Skin epidermis (tissue), 12 donors: ENCODE data around the gene PATL2.
"Not testable (repeated sequence)": the region's sequence is repeated elsewhere in the genome, so short reads cannot be mapped to it uniquely, and the experiment has no call there.

Experiments
- H3K27ac ChIP-seq, 21 experiments: fragments of 200-600 bp; sonication (generic) in 11 of 21; one replicate each; pipeline ENCODE4 v1.5.0; 2020; ENCODE audit warnings: mild to moderate bottlenecking in 3 of 21, inconsistent platforms in 2 of 21, moderate library complexity in 2 of 21
- H3K4me3 ChIP-seq, 7 experiments: fragments of 200-600 bp; sonication (generic) in 2 of 7; one replicate each; pipeline ENCODE4 v1.5.0; 2020; ENCODE audit warnings: inconsistent platforms in 2 of 7, mild to moderate bottlenecking in 2 of 7, moderate library complexity in 1 of 7

PATL2 gene

DNA sequence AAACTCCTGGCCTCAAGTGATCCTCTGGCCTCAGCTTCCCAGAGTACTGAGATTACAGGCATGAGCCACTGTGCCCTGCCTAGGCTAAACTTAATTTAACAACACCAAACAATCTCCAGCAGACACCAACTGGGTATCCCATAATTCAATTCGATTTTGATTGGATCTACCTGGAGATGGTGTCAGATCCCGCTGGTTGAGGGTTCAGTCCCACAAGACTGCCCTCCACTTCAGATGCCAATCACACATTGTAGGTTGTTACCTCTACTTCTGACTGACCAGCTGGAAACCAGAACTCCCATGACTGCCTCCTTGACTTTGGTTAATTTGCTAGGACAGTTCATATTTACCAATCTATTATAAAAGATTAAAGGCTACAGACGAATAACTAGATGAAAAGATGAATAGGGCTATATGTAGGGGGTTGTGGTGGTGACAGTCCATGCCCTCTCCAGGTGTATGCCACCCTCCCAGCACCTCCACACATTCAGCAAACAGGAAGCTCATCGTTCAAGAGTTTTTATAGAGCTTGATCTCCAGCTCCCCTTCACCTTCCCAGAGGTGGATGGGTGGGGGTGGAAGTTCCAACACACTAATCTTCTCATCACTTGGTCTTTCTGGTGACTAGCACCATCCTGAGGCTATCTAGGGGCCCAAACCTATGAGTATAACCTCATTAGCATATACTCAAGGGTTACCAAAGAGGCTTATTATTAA is 9.5 kb upstream of the PATL2 start:
- peak overlapping the region in 5 of 21 experiments; percentile 10 to 49 (median 30) for H3K27ac ChIP-seq
- no peak overlapping the region for H3K4me3 ChIP-seq

DNA sequence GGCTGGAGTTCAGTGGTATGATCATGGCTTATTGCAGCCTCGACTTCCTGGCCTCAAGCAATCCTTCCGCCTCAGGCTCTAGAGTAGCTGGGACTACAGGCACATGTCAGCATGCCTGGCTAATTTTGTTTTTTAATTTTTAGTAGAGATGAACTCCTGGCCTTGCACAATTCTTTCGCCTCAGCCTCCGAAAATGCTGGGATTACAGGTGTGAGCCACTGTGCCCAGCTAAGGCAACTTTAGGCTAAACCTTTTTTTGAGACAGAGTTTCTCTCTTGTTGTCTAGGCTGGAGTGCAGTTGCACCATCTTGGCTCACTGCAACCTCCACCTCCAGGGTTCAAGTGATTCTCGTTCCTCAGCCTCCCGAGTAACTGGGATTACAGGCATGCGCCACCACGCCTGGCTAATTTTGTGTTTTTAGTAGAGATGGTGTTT is 8.9 kb upstream of the PATL2 start:
- not testable (repeated sequence) for H3K4me3 ChIP-seq
- peak overlapping the region in 6 of 21 experiments; percentile 10 to 49 (median 25) for H3K27ac ChIP-seq

DNA sequence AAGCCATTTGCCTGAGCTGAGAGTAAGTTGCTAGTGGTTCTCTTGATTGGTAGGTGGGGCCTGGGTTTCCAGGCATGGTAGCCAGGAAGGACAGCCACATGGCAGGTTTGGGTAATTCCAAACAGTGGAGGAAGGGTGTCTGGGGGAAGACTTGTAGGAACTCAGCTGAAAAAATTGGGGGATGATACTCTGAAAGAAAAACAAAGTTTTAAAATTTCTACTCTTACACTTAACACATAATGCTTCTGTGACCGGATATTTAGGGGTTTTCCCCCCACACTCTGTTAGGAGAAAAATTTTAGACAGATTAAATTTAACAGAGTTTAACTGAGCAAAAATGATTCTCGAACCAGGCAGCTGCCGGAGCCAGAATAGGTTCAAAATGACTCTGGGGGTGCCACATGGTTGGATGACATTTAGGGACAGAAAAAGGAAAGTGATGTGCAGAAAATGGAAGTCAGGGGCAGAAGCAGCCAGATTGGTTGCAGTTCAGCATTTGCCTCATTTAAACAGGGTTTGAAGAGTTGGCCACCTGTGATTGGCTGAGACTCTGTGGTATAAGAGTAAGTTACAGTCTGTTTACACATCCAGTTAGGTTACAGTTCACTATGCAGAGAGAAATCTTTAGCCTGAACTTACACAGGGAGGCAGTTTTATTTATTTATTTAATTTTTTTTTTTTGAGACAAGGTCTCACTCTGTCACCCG is 8.3 kb upstream of the PATL2 start:
- Histone ChIP-seq H3K27ac (peak overlapping the region in 8 of 21 experiments; percentile 3 to 49 (median 31)), H3K4me3 (no peak overlapping the region)

DNA sequence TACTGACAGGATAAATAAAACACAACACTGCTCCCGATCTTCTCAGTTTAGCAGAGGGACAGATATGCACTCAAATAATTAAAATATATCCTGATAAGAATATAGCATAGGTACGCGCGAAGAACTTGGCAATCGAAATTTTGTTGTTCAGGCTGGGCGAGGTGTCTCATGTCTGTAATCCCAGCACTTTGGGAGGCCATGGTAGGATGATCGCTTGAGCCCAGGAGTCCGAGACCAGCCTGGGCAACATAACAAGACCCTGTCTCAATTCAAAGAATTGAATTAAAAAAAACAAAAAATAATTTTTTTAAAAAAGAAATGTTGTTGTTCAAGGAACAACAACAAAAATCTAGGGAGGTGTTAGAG is 7.8 kb upstream of the PATL2 start:
- Histone ChIP-seq H3K27ac (peak overlapping the region in 7 of 21 experiments; percentile 1 to 49 (median 30)), H3K4me3 (no peak overlapping the region)

DNA sequence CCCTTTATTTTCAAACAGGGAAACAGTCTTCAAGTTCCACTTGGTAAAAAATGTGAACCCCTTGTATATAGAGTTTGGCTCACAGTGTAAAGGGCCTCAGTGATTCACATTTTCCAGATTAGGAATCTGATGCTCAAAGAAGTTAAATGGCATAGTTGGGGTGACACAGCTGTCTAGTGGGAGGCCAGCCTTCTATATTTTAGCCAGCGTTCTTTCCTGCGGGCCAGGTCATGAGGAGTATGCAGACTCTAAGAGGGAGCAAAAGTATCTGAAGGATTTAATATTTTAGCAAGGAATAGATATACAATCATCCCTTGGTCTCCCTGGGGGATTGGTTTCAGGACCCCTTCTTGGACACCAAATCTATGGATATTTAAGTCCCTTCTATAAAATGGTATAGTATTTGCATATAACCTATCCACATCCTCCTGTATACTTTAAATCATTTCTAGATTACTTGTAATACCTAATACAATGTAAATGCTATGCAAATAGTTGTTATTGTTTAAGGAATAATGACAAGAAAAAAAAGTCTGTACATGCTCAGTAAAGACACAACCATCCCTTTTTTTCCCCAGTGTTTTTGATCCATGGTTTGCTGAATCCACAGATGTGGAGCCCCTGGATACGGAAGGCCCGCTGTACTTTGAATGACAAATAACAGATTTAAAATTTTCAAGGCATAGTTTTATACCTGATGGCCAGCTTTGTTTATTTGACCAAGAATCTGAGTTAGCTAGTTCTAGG is 7.2 kb upstream of the PATL2 start:
- H3K4me3 ChIP-seq, result no peak overlapping the region
- H3K27ac ChIP-seq, result peak overlapping the region in 3 of 21 experiments; percentile 1 to 30 (median 20)

DNA sequence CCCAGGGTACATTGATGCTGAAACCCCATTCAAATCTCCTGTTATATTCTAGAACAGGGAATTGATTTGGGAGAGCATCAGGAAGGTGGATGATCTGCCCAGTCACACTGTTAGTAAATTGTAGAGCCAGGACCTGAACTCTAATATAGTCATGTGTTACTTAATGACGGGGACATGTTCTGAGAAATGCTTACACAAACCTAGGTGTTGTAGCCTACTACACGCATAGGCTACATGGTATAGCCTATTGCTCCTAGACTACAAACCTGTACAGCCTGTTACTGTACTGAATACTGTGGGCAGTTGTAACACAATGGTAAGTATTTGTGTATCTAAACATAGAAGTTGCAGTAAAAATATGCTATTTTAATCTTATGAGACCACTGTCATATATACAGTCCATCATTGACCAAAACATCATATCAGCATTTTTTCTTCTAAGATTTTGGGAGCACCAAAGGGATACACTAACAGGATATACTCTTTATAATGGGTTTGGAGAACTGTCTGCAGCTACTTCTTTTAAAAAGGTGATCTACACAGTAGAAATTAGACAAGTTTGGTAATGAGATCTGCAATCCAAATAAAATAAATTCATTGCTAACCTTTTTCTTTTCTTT is 6.0 kb upstream of the PATL2 start:
- H3K27ac ChIP-seq, result no peak overlapping the region
- no peak overlapping the region for H3K4me3 ChIP-seq

DNA sequence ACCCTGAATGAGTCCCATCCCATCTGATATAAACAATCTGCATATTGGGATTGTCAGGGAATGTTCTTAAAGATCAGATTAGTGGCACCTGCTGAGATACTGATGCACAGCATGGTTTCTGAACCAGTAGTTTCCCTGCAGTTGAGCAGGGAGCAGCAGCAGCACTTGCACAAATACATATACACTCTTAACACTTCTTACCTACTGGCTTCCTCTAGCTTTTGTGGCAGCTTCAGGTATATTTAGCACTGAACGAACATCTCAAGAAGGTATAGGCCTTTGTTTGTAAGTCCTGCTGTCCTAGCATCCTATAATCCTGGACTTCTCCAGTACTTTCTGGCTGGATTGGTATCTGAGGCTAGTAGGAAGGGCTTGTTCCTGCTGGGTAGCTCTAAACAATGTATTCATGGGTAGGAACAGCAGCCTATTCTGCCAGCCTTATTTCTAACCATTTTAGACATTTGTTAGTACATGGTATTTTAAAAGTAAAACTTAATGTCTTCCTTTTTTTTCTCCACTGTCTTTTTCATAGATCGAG is 4.7 kb upstream of the PATL2 start:
- H3K27ac ChIP-seq, result peak overlapping the region in 2 of 21 experiments; percentile 2 to 100
- H3K4me3 ChIP-seq, result peak overlapping the region in 4 of 7 experiments; percentile 63 to 100 (median 92)

DNA sequence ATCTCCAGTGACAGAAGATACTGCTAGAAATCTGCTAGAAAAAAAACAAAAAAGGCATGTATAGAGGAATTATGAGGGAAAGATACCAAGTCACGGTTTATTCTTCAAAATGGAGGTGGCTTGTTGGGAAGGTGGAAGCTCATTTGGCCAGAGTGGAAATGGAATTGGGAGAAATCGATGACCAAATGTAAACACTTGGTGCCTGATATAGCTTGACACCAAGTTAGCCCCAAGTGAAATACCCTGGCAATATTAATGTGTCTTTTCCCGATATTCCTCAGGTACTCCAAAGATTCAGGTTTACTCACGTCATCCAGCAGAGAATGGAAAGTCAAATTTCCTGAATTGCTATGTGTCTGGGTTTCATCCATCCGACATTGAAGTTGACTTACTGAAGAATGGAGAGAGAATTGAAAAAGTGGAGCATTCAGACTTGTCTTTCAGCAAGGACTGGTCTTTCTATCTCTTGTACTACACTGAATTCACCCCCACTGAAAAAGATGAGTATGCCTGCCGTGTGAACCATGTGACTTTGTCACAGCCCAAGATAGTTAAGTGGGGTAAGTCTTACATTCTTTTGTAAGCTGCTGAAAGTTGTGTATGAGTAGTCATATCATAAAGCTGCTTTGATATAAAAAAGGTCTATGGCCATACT is 4.1 kb upstream of the PATL2 start:
- Histone ChIP-seq H3K4me3 (peak overlapping the region in 6 of 7 experiments; percentile 63 to 100 (median 92)), H3K27ac (peak overlapping the region in 3 of 21 experiments; percentile 4 to 100 (median 100))

DNA sequence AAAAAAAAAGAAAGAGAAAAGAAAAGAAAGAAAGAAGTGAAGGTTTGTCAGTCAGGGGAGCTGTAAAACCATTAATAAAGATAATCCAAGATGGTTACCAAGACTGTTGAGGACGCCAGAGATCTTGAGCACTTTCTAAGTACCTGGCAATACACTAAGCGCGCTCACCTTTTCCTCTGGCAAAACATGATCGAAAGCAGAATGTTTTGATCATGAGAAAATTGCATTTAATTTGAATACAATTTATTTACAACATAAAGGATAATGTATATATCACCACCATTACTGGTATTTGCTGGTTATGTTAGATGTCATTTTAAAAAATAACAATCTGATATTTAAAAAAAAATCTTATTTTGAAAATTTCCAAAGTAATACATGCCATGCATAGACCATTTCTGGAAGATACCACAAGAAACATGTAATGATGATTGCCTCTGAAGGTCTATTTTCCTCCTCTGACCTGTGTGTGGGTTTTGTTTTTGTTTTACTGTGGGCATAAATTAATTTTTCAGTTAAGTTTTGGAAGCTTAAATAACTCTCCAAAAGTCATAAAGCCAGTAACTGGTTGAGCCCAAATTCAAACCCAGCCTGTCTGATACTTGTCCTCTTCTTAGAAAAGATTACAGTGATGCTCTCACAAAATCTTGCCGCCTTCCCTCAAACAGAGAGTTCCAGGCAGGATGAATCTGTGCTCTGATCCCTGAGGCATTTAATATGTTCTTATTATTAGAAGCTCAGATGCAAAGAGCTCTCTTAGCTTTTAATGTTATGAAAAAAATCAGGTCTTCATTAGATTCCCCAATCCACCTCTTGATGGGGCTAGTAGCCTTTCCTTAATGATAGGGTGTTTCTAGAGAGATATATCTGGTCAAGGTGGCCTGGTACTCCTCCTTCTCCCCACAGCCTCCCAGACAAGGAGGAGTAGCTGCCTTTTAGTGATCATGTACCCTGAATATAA is 2.2 kb upstream of the PATL2 start:
- peak overlapping the region; percentile 63 to 100 (median 90) for H3K4me3 ChIP-seq
- peak overlapping the region in 18 of 21 experiments; percentile 94 to 100 (median 99) for H3K27ac ChIP-seq

DNA sequence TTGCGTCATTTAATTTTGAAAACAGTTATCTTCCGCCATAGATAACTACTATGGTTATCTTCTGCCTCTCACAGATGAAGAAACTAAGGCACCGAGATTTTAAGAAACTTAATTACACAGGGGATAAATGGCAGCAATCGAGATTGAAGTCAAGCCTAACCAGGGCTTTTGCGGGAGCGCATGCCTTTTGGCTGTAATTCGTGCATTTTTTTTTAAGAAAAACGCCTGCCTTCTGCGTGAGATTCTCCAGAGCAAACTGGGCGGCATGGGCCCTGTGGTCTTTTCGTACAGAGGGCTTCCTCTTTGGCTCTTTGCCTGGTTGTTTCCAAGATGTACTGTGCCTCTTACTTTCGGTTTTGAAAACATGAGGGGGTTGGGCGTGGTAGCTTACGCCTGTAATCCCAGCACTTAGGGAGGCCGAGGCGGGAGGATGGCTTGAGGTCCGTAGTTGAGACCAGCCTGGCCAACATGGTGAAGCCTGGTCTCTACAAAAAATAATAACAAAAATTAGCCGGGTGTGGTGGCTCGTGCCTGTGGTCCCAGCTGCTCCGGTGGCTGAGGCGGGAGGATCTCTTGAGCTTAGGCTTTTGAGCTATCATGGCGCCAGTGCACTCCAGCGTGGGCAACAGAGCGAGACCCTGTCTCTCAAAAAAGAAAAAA is 1.4 kb upstream of the PATL2 start:
- Histone ChIP-seq H3K27ac (peak overlapping the region; percentile 94 to 100 (median 99)), H3K4me3 (peak overlapping the region; percentile 63 to 100 (median 90))

DNA sequence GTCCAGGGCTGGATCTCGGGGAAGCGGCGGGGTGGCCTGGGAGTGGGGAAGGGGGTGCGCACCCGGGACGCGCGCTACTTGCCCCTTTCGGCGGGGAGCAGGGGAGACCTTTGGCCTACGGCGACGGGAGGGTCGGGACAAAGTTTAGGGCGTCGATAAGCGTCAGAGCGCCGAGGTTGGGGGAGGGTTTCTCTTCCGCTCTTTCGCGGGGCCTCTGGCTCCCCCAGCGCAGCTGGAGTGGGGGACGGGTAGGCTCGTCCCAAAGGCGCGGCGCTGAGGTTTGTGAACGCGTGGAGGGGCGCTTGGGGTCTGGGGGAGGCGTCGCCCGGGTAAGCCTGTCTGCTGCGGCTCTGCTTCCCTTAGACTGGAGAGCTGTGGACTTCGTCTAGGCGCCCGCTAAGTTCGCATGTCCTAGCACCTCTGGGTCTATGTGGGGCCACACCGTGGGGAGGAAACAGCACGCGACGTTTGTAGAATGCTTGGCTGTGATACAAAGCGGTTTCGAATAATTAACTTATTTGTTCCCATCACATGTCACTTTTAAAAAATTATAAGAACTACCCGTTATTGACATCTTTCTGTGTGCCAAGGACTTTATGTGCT is 721 bp upstream of the PATL2 start:
- peak overlapping the region; percentile 63 to 100 (median 90) for H3K4me3 ChIP-seq
- peak overlapping the region; percentile 94 to 100 (median 99) for H3K27ac ChIP-seq

DNA sequence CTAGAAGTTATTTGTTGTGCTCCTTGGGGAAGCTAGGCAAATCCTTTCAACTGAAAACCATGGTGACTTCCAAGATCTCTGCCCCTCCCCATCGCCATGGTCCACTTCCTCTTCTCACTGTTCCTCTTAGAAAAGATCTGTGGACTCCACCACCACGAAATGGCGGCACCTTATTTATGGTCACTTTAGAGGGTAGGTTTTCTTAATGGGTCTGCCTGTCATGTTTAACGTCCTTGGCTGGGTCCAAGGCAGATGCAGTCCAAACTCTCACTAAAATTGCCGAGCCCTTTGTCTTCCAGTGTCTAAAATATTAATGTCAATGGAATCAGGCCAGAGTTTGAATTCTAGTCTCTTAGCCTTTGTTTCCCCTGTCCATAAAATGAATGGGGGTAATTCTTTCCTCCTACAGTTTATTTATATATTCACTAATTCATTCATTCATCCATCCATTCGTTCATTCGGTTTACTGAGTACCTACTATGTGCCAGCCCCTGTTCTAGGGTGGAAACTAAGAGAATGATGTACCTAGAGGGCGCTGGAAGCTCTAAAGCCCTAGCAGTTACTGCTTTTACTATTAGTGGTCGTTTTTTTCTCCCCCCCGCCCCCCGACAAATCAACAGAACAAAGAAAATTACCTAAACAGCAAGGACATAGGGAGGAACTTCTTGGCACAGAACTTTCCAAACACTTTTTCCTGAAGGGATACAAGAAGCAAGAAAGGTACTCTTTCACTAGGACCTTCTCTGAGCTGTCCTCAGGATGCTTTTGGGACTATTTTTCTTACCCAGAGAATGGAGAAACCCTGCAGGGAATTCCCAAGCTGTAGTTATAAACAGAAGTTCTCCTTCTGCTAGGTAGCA is 657 bp downstream of the PATL2 start:
- Histone ChIP-seq H3K27ac (peak overlapping the region; percentile 87 to 100 (median 99)), H3K4me3 (peak overlapping the region; percentile 63 to 100 (median 90))

DNA sequence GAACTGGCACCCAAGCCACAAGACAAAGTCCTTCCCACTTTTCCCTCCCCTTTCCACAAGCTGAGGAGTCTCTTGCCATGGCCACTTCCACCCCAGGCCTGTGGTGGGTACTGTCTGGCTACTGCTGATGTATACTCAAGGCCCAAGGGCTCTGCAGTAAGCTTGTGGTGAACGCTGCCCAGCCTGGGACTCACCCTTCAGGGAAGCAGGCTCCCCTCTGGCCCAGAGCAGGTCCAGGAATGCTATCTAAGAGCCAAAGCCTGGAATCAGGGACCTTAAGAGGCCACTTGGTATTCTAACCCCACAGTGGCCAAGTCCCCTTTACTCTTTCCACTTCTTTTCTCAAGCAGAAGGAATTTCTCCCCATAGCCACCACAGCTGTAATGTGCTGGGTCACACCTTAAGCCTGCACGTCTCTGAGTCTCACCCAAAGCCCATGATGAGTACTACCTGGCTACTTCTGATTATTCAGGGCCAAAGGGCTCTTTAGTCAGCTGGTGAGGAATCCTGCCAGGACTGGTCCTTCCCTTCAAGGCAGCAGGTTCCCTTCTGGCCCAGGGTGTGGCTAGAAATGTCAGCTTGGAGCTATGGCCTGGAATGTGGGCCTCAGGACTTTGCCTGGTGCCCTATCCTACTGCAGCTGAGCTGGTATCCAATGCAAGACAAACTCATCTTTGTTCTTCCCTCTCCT is 4.0 kb downstream of the PATL2 start:
- Histone ChIP-seq H3K4me3 (no peak overlapping the region), H3K27ac (no peak overlapping the region)

DNA sequence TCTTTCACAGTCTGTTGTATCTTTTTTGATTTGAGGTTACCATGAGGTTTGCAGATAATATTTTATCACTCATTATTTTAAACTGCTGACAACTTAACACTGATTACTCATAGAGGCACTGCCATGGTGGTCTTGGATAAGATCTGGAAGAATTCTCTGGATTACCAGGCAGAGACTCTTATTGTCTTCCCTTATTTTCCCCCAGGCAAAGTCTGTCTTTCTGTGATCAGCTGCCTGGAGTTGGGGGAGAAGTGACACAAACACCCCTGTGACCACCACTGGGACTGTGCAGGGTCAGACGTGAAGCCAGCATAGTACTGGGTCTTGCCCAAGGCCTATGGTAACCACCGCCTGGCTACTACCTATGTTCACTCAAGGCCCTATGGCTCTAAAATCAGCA is 4.7 kb downstream of the PATL2 start:
- Histone ChIP-seq H3K27ac (no peak overlapping the region), H3K4me3 (no peak overlapping the region)

DNA sequence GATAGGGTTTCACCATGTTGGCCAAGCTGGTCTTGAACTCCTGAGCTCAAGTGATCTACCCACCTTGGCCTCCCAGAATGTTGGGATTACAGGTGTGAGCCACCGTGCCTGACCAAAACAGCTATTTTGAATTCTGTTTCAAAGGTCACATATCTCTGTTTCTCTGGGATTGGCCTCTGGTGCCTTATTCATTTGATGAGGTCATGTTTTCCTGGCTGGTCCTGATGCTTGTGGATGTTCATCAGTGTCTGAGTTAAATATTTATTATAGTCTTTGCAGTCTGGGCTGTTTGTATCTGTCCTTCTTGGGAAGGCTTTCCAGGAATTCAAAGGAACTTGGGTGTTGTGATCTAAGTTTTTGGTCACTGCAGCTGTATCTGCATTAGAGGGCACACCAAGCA is 5.1 kb downstream of the PATL2 start:
- Histone ChIP-seq H3K4me3 (no peak overlapping the region), H3K27ac (no peak overlapping the region)

DNA sequence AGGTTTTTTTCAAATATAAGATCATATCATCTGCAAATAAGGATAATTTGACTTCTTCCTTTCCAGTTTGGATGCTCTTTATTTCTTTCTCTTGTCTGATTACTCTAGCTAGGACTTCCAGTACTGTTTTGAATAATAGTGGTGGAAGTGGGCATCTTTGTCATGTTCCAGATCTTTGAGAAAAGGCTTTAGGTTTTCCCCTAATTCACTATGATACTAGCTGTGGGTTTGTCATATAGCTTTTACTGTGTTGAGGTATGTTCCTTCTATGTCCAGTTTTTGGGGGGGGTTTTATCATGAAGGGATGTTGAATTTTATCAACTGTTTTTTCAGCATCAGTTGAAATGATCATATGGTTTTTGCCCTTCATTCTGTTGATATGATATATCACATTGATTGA is 10.4 kb downstream of the PATL2 start:
- H3K27ac ChIP-seq, H3K4me3 ChIP-seq: not testable (repeated sequence)
